Chondrocyte (in vitro differentiated cells): ENCODE data around the gene SLC20A1. TPM values are rescaled to one million over a fixed set of nuclear protein-coding genes. Genes with fewer than 3 reads are reported as not detected.

ENCODE experiments used
- DNase-seq: peaks from one replicate; pipeline ENCODE4 v3.0.0; 2021; ENCODE audit warnings: mixed read lengths, low spot score
- H3K27ac Mint-ChIP-seq: one replicate; pipeline ENCODE4 v1.8.0; 2021; ENCODE audit warnings: mild to moderate bottlenecking, moderate library complexity, mixed read lengths; ENCODE audit not compliant: unreplicated experiment
- H3K27me3 Mint-ChIP-seq: 2 replicates; pipeline ENCODE4 v1.8.0; 2021; ENCODE audit warnings: low read depth, mixed read lengths
- H3K36me3 Mint-ChIP-seq: 2 replicates; pipeline ENCODE4 v1.8.0; 2021; ENCODE audit warnings: low read depth, mixed read lengths
- H3K4me1 Mint-ChIP-seq: 2 replicates; pipeline ENCODE4 v1.8.0; 2021; ENCODE audit warnings: low read depth, mild to moderate bottlenecking, mixed read lengths
- H3K4me3 Mint-ChIP-seq: one replicate; pipeline ENCODE4 v1.8.0; 2021; ENCODE audit warnings: mild to moderate bottlenecking, moderate library complexity, mixed read lengths; ENCODE audit not compliant: unreplicated experiment
- H3K9me3 Mint-ChIP-seq: 2 replicates; pipeline ENCODE4 v1.8.0; 2021; ENCODE audit warnings: low read depth, mixed read lengths
- CTCF ChIP-seq: fragments of 200-600 bp; sonication (generic); IDR thresholded peaks from 2 replicates; pipeline ENCODE4 v1.5.0; 2021; ENCODE audit warnings: antibody characterized with exemption, mild to moderate bottlenecking, moderate library complexity
- total RNA-seq: library from RNA; stranded (reverse); gene quantifications from 3 replicates; pipeline ENCODE4 v1.2.1, GENCODE V29; 2021

SLC20A1 gene
- total RNA-seq, 1 donor from 2014 or later = 62.2 TPM

- Mint-ChIP-seq H3K4me1 (peaks cover 17% of the 10 kb centered on the region), H3K27ac (peak overlapping the region; percentile 22), H3K4me3 (no peak overlapping the region), H3K9me3 (no peaks in the 10 kb centered on the region), H3K36me3 (peaks cover 44% of the 10 kb centered on the region), H3K27me3 (no peaks in the 10 kb centered on the region)
- DNase-seq = no peak
- TF ChIP-seq CTCF = no peak
Observed at GRCh38 chr2:112656679-112657078, 10.9 kb downstream of the SLC20A1 start.

- H3K27me3 Mint-ChIP-seq = no peaks in the 10 kb centered on the region
- no peak for DNase-seq
- peaks cover 47% of the 10 kb centered on the region for H3K36me3 Mint-ChIP-seq
- H3K27ac Mint-ChIP-seq = peak overlapping the region; percentile 70
- H3K9me3 Mint-ChIP-seq = no peaks in the 10 kb centered on the region
- no peak for TF ChIP-seq CTCF
- H3K4me3 Mint-ChIP-seq = no peak overlapping the region
- peaks cover 14% of the 10 kb centered on the region for H3K4me1 Mint-ChIP-seq
Observed at GRCh38 chr2:112658301-112658700, 12.6 kb downstream of the SLC20A1 start.

DNA sequence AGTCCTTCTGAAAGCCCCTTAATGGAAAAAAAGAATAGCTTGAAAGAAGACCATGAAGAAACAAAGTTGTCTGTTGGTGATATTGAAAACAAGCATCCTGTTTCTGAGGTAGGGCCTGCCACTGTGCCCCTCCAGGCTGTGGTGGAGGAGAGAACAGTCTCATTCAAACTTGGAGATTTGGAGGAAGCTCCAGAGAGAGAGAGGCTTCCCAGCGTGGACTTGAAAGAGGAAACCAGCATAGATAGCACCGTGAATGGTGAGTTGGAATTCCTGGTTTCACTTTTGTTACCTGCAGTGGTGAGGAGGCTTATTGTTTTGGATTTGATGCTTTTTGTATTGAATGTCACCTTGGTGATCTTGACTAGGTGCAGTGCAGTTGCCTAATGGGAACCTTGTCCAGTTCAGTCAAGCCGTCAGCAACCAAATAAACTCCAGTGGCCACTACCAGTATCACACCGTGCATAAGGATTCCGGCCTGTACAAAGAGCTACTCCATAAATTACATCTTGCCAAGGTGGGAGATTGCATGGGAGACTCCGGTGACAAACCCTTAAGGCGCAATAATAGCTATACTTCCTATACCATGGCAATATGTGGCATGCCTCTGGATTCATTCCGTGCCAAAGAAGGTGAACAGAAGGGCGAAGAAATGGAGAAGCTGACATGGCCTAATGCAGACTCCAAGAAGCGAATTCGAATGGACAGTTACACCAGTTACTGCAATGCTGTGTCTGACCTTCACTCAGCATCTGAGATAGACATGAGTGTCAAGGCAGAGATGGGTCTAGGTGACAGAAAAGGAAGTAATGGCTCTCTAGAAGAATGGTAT is 13.3 kb downstream of the SLC20A1 start:
- no peak overlapping the region for H3K4me3 Mint-ChIP-seq
- H3K9me3 Mint-ChIP-seq = no peaks in the 10 kb centered on the region
- no peak for TF ChIP-seq CTCF
- H3K36me3 Mint-ChIP-seq = peaks cover 48% of the 10 kb centered on the region
- peak overlapping the region; percentile 70 for H3K27ac Mint-ChIP-seq
- peaks cover 14% of the 10 kb centered on the region for H3K4me1 Mint-ChIP-seq
- H3K27me3 Mint-ChIP-seq = no peaks in the 10 kb centered on the region
- DNase-seq = no peak

- TF ChIP-seq CTCF = no peak
- Mint-ChIP-seq H3K4me1 (peaks cover 14% of the 10 kb centered on the region), H3K4me3 (no peak overlapping the region), H3K9me3 (no peaks in the 10 kb centered on the region), H3K27ac (peak overlapping the region; percentile 54), H3K36me3 (peaks cover 47% of the 10 kb centered on the region), H3K27me3 (no peaks in the 10 kb centered on the region)
- no peak for DNase-seq
Observed at GRCh38 chr2:112660138-112660537, 14.4 kb downstream of the SLC20A1 start.

- H3K27me3 Mint-ChIP-seq = no peaks in the 10 kb centered on the region
- no peaks in the 10 kb centered on the region for H3K9me3 Mint-ChIP-seq
- H3K36me3 Mint-ChIP-seq = peaks cover 43% of the 10 kb centered on the region
- DNase-seq = no peak
- no peak overlapping the region for H3K27ac Mint-ChIP-seq
- peaks cover 12% of the 10 kb centered on the region for H3K4me1 Mint-ChIP-seq
- TF ChIP-seq CTCF = no peak
- H3K4me3 Mint-ChIP-seq = no peak overlapping the region
Observed at GRCh38 chr2:112661656-112662305, 16.0 kb downstream of the SLC20A1 start.
